ENCODE data around the gene POU2AF1.

- TF ChIP-seq CTCF (conservative IDR thresholded peaks at IDR 0.05; ENCODE audit: low read depth, low read length) (no peak), EZH2phosphoT487 (IDR thresholded peaks at IDR 0.05; ENCODE audit: borderline replicate concordance, low read length) (no peak)
These were observed 26.5 kb upstream of the POU2AF1 start for GRCh38 chr11:111405551-111405950.

All from PC-3 (cell line).